Measurements from ENCODE around the gene OGDHL.

DNA sequence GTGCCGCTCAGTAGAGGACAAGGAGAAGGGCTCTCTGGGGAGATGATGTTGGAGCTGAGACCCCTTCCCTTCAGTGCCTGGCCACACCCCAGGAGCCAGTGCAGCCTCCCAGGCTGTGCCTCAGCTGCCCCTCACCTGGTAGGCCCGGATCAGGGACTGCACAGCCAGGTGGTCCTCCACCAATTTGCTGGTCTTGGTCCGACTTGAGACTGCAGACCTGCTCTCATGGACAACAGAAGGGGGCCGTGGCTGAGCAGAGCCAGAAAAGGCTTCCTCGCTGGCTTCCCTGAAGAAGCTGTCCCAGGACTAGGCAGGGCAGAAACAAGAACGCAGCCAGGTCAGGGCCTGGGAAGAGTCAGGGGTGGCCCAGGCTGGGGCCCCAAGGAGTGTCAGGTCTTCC, 5.5 kb downstream of the OGDHL start:
- no peak for TF ChIP-seq POLR2A (IDR thresholded peaks at IDR 0.05)
- no peak for TF ChIP-seq CTCF (IDR thresholded peaks at IDR 0.05)
